Lung (tissue), 12 donors: ENCODE results near the gene CYP27B1. TPM values are rescaled to one million over a fixed set of nuclear protein-coding genes. Genes with fewer than 3 reads are reported as not detected.

Experiments used
- ATAC-seq: fragments of 200-7000 bp; cut with Tn5 transposase; one replicate; pipeline ENCODE4 v1.9.1; 2020; ENCODE audit warnings: moderate number of reproducible peaks; ENCODE audit not compliant: insufficient read depth, low FRiP score
- DNase-seq, 3 donors: peaks; one replicate each; pipeline ENCODE4 v3.0.0-alpha.2; 2013 to 2017
- H3K27ac ChIP-seq, 2 donors: one replicate each; pipeline ENCODE4 v1.5.1; 2013; ENCODE audit warnings: mild to moderate bottlenecking in 2 of 2, moderate library complexity in 2 of 2, control low read depth in 1 of 2, inconsistent platforms in 1 of 2, low read depth in 1 of 2, low read length in 1 of 2
- H3K27me3 ChIP-seq, 3 donors: one replicate each; pipeline ENCODE4 v1.5.1; 2013; ENCODE audit warnings: low read length in 2 of 3; ENCODE audit not compliant: control insufficient read depth in 3 of 3, insufficient read depth in 3 of 3
- H3K36me3 ChIP-seq, 4 donors: one replicate each; pipeline ENCODE4 v1.5.1; 2013; ENCODE audit warnings: low read length in 4 of 4, mild to moderate bottlenecking in 1 of 4, moderate library complexity in 1 of 4; ENCODE audit not compliant: control insufficient read depth in 4 of 4, insufficient read depth in 4 of 4
- H3K4me1 ChIP-seq, 5 donors: one replicate each; pipeline ENCODE4 v1.5.1; 2013; ENCODE audit warnings: low read length in 5 of 5, mild to moderate bottlenecking in 2 of 5, moderate library complexity in 1 of 5; ENCODE audit not compliant: control insufficient read depth in 5 of 5, insufficient read depth in 5 of 5
- H3K4me3 ChIP-seq: one replicate; pipeline ENCODE4 v1.5.1; 2013; ENCODE audit warnings: mild to moderate bottlenecking, control low read depth, moderate library complexity
- H3K9ac ChIP-seq, 2 donors: one replicate each; pipeline ENCODE4 v1.5.1; 2013; ENCODE audit warnings: low read length in 2 of 2, control low read depth in 1 of 2; ENCODE audit not compliant: insufficient read depth in 1 of 2
- H3K9me3 ChIP-seq, 4 donors: one replicate each; pipeline ENCODE4 v1.5.1; 2013; ENCODE audit warnings: low read length in 3 of 4, mild to moderate bottlenecking in 1 of 4, moderate library complexity in 1 of 4; ENCODE audit not compliant: control insufficient read depth in 4 of 4, insufficient read depth in 3 of 4
- WGBS, 2 donors: extraction: QIAGEN DNeasy Blood & Tissue Kit; methylation state at CpG; one replicate each; pipeline ENCODE4 v1.1.7; 2013; 5-methylcytosine and 5-hydroxymethylcytosine counted together
- polyA plus RNA-seq, 2 donors: library from polyadenylated mRNA; stranded (reverse); fragments of 200-250 nt; gene quantifications; one replicate each; pipeline ENCODE4 v1.2.1, GENCODE V29; 2013
- total RNA-seq, 2 donors: library from RNA; depleted of rRNA in 1 of 2; stranded (reverse); fragments of >200 nt in 1 of 2; gene quantifications; one replicate each; pipeline ENCODE4 v1.2.1, GENCODE V29; 2014 to 2021
- TF ChIP-seq, protein P1 (sequence below): IDR thresholded peaks from 2 replicates; pipeline ENCODE4 v1.5.1; 2012; ENCODE audit warnings: mild to moderate bottlenecking; ENCODE audit errors: control extremely low read depth, extremely low read depth
- donor health status: control.
- donor health status: control.
- donor health status: Bipolar disorder and iron deficiency.
- donor health status: healthy.
- donor health status: DM: yes; HTN: yes; CAD: no.

CYP27B1 gene
- total and polyA plus RNA-seq, 4 donors = 1.7 to 5.8 (median 3.6) TPM

DNA sequence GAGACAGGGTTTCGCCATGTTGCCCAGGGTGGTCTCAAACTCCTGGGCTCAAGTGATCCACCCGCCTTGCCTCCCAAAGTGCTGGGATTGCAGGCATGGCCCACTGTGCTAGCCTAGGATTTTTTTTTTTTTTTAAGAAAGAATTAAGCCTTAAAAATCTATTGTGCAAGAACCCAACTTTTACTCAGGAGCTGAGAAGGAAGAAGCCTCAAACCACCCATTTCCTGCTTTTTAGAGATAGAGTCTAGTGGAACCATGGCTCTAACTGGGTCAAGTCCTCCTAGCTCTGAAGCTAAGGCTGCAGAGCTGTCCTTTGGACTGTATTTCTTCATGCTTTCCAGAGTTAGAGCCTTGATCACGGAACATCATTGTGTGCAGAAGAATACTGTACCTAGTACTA is 14.4 kb upstream of the CYP27B1 start:
- WGBS, 2 donors = 72 to 89% methylated on average over 3 of the region's 3 CpGs
- no peak for DNase-seq

DNA sequence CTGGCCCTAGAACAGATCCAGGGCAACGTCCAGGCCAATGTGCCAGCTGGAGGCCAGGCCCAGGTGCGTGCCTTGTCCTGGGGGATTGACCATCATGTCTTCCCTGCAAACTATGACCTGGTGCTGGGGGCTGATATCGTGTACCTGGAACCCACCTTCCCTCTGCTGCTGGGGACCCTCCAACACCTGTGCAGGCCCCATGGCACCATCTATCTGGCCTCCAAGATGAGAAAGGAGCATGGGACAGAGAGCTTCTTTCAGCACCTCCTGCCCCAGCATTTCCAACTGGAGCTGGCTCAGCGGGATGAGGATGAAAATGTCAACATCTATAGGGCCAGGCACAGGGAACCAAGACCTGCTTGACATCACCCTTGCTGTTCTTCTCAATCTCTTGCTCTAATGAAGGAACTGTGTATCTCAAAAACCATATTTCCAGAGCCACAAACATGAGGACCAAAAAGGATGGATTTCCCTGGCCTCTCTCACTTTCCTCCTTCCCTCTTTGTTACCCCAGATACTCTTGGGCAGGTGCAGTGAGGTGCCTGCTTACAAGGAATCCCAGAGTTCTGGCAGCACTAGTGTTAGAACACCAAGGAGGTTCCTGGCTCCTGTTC is 13.5 kb upstream of the CYP27B1 start:
- Histone ChIP-seq H3K4me3 (no peak overlapping the region), H3K27ac (no peak overlapping the region), H3K9ac (no peak overlapping the region), H3K9me3 (no peaks in the 10 kb centered on the region), H3K36me3 (peaks cover 0 to 20% (median 8%) of the 10 kb centered on the region in 4 donors), H3K27me3 (no peaks in the 10 kb centered on the region), H3K4me1 (peaks cover 0 to 8% (median 4%) of the 10 kb centered on the region in 5 donors)
- WGBS, 2 donors = 93 to 94% methylated on average over 4 of the region's 4 CpGs
- ATAC-seq (no peak), DNase-seq (no peak)
- TF ChIP-seq, protein P1, sequence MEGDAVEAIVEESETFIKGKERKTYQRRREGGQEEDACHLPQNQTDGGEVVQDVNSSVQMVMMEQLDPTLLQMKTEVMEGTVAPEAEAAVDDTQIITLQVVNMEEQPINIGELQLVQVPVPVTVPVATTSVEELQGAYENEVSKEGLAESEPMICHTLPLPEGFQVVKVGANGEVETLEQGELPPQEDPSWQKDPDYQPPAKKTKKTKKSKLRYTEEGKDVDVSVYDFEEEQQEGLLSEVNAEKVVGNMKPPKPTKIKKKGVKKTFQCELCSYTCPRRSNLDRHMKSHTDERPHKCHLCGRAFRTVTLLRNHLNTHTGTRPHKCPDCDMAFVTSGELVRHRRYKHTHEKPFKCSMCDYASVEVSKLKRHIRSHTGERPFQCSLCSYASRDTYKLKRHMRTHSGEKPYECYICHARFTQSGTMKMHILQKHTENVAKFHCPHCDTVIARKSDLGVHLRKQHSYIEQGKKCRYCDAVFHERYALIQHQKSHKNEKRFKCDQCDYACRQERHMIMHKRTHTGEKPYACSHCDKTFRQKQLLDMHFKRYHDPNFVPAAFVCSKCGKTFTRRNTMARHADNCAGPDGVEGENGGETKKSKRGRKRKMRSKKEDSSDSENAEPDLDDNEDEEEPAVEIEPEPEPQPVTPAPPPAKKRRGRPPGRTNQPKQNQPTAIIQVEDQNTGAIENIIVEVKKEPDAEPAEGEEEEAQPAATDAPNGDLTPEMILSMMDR = no peak

More for the DNA sequence above, 14.4 kb upstream of the CYP27B1 start:
- no peak overlapping the region for H3K4me3 ChIP-seq
- no peaks in the 10 kb centered on the region for H3K27me3 ChIP-seq
- ATAC-seq = no peak
- H3K9me3 ChIP-seq = no peaks in the 10 kb centered on the region
- no peak overlapping the region for H3K9ac ChIP-seq
- peaks cover 0 to 8% (median 4%) of the 10 kb centered on the region in 5 donors for H3K4me1 ChIP-seq
- H3K36me3 ChIP-seq = peaks cover 2 to 21% (median 12%) of the 10 kb centered on the region in 4 donors
- H3K27ac ChIP-seq = no peak overlapping the region
- TF ChIP-seq, protein P1 = no peak

DNA sequence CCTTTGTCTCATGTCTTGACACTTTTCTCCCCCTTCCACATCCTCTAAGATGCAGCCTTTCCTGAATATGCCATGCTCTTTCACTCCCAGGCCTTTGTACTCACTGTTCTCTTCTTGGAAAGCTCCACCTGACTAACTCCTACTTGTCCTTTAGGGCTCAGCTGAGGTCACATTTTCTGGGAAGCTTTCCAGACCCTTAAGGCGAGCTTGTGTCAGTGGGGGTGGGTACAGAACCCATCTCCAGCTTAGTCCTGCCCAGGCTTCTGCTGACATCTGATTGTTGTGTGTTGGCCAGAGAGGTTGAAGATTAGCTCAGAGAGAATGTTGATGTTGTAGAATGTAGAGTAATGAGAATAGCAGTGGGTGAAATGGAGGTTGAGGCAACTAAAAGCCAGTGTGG is 12.9 kb upstream of the CYP27B1 start:
- ATAC-seq = no peak
- WGBS, 2 donors = 50 to 79% methylated on average over 1 of the region's 1 CpG
- no peaks in the 10 kb centered on the region for H3K9me3 ChIP-seq
- H3K4me1 ChIP-seq = peaks cover 0 to 8% (median 4%) of the 10 kb centered on the region in 5 donors
- no peak overlapping the region for H3K4me3 ChIP-seq
- H3K36me3 ChIP-seq = peaks cover 0 to 19% (median 8%) of the 10 kb centered on the region in 4 donors
- no peak for DNase-seq
- H3K27me3 ChIP-seq = no peaks in the 10 kb centered on the region
- H3K9ac ChIP-seq = no peak overlapping the region
- TF ChIP-seq, protein P1 = no peak
- H3K27ac ChIP-seq = no peak overlapping the region
